SK-N-SH treated with all-trans-retinoic acid at 6 μM for 48 hours (cell line): ENCODE results near the gene CNTN1.

Source experiments
- ATAC-seq: fragments of 200-7000 bp; cut with Tn5 transposase; 3 replicates; pipeline ENCODE4 v1.9.1; 2020; ENCODE audit warnings: mild to moderate bottlenecking, moderate library complexity
- ARNTL ChIP-seq: fragments of 450-650 bp; formaldehyde crosslinking; IDR thresholded peaks from 2 replicates; pipeline ENCODE4 v1.5.0; 2020; ENCODE audit warnings: low read depth, mild to moderate bottlenecking, moderate library complexity, borderline replicate concordance
- BACH2 ChIP-seq: fragments of 250-450 bp; sonication (Bioruptor Pico); IDR thresholded peaks from 2 replicates; pipeline ENCODE4 v1.9.0; 2021; ENCODE audit warnings: mild to moderate bottlenecking, borderline replicate concordance
- CREB5 ChIP-seq: fragments of 250-450 bp; sonication (Bioruptor Pico); IDR thresholded peaks from 2 replicates; pipeline ENCODE4 v1.5.1; 2020; ENCODE audit warnings: low read depth, mild to moderate bottlenecking, moderate library complexity
- CSDC2 ChIP-seq: fragments of 250-450 bp; sonication (Bioruptor Pico); IDR thresholded peaks from 2 replicates; pipeline ENCODE4 v1.5.0; 2020; ENCODE audit warnings: mild to moderate bottlenecking, moderate library complexity
- CSRNP3 ChIP-seq: fragments of 250-450 bp; sonication (Bioruptor Pico); IDR thresholded peaks from 2 replicates; pipeline ENCODE4 v1.5.1; 2021; ENCODE audit warnings: mild to moderate bottlenecking, moderate library complexity
- ESRRG ChIP-seq: fragments of 250-450 bp; sonication (Bioruptor Pico); IDR thresholded peaks from 2 replicates; pipeline ENCODE4 v1.6.1; 2021; ENCODE audit warnings: mild to moderate bottlenecking
- GLIS3 ChIP-seq: fragments of 250-450 bp; sonication (Bioruptor Pico); IDR thresholded peaks from 2 replicates; pipeline ENCODE4 v1.5.0; 2020; ENCODE audit warnings: mild to moderate bottlenecking, moderate library complexity
- ISL1 ChIP-seq: fragments of 250-450 bp; sonication (Bioruptor Pico); IDR thresholded peaks from 2 replicates; pipeline ENCODE4 v2.1.2; 2022; ENCODE audit warnings: mild to moderate bottlenecking, moderate library complexity
- OSR1 ChIP-seq: fragments of 250-450 bp; sonication (Bioruptor Pico); IDR thresholded peaks from 2 replicates; pipeline ENCODE4 v1.8.0; 2022; ENCODE audit warnings: moderate library complexity, mild to moderate bottlenecking, inconsistent platforms
- PPARA ChIP-seq: fragments of 250-450 bp; sonication (Bioruptor Pico); IDR thresholded peaks from 2 replicates; pipeline ENCODE4 v1.5.0; 2020; ENCODE audit warnings: mild to moderate bottlenecking, borderline replicate concordance
- RARB ChIP-seq: fragments of 250-450 bp; sonication (Bioruptor Pico); IDR thresholded peaks from 2 replicates; pipeline ENCODE4 v1.8.0; 2021; ENCODE audit warnings: mild to moderate bottlenecking, moderate library complexity
- TCF4 ChIP-seq: fragments of 250-450 bp; sonication (Bioruptor Pico); IDR thresholded peaks from 2 replicates; pipeline ENCODE4 v1.8.0; 2021; ENCODE audit warnings: mild to moderate bottlenecking, moderate library complexity, borderline replicate concordance
- TOX ChIP-seq: fragments of 250-450 bp; sonication (Bioruptor Pico); IDR thresholded peaks from 2 replicates; pipeline ENCODE4 v1.8.0; 2021; ENCODE audit warnings: mild to moderate bottlenecking, moderate library complexity, borderline replicate concordance
- ZC3H10 ChIP-seq: fragments of 250-450 bp; sonication (Bioruptor Pico); IDR thresholded peaks from 2 replicates; pipeline ENCODE4 v1.5.1; 2021; ENCODE audit warnings: mild to moderate bottlenecking, moderate library complexity
- ZFP30 ChIP-seq: fragments of 450-650 bp; formaldehyde crosslinking; IDR thresholded peaks from 2 replicates; pipeline ENCODE4 v1.5.0; 2022; ENCODE audit warnings: mild to moderate bottlenecking, moderate library complexity
- ZNF565 ChIP-seq: fragments of 450-650 bp; formaldehyde crosslinking; conservative IDR thresholded peaks from 2 replicates; pipeline ENCODE4 v1.5.0; 2020; ENCODE audit warnings: low read depth, mild to moderate bottlenecking, moderate library complexity
- ZNF70 ChIP-seq: fragments of 450-650 bp; formaldehyde crosslinking; IDR thresholded peaks from 2 replicates; pipeline ENCODE4 v1.5.0; 2020; ENCODE audit warnings: mild to moderate bottlenecking, moderate library complexity
- ZNF8 ChIP-seq: fragments of 450-650 bp; formaldehyde crosslinking; IDR thresholded peaks from 2 replicates; pipeline ENCODE4 v1.5.0; 2020; ENCODE audit warnings: mild to moderate bottlenecking, moderate library complexity
- TF ChIP-seq, protein P1 (sequence below): fragments of 250-450 bp; sonication (Bioruptor Pico); IDR thresholded peaks from 2 replicates; pipeline ENCODE4 v1.5.0; 2020; ENCODE audit warnings: mild to moderate bottlenecking, moderate library complexity

The CNTN1 gene

GRCh38 chr12:40832668-40833067, 140.4 kb downstream of the CNTN1 start:
- TF ChIP-seq PPARA (CRISPR knock-in tag) (no peak), ISL1 (CRISPR knock-in tag) (no peak), ZNF565 (CRISPR knock-in tag) (no peak), CSDC2 (CRISPR knock-in tag) (no peak), TOX (CRISPR knock-in tag) (no peak), BACH2 (CRISPR knock-in tag) (no peak), TCF4 (CRISPR knock-in tag) (no peak), ZFP30 (CRISPR knock-in tag) (no peak), RARB (CRISPR knock-in tag) (no peak), CREB5 (no peak), GLIS3 (no peak), ARNTL (CRISPR knock-in tag) (no peak), ESRRG (CRISPR knock-in tag) (no peak), ZNF8 (CRISPR knock-in tag) (no peak), CSRNP3 (CRISPR knock-in tag) (no peak)
- no peak for ATAC-seq

- ATAC-seq = no peak
- TF ChIP-seq ESRRG (CRISPR knock-in tag) = 0 out of 2 replicates have a peak, but pooled peaks have one; percentile 35
- peak; percentile 76; the same call in 1 of the 2 replicates for TF ChIP-seq TCF4 (CRISPR knock-in tag)
- no peak for TF ChIP-seq ZNF70 (CRISPR knock-in tag)
- TF ChIP-seq ISL1 (CRISPR knock-in tag) = peak; percentile 22; the same call in 1 of the 2 replicates
- TF ChIP-seq, protein P1, sequence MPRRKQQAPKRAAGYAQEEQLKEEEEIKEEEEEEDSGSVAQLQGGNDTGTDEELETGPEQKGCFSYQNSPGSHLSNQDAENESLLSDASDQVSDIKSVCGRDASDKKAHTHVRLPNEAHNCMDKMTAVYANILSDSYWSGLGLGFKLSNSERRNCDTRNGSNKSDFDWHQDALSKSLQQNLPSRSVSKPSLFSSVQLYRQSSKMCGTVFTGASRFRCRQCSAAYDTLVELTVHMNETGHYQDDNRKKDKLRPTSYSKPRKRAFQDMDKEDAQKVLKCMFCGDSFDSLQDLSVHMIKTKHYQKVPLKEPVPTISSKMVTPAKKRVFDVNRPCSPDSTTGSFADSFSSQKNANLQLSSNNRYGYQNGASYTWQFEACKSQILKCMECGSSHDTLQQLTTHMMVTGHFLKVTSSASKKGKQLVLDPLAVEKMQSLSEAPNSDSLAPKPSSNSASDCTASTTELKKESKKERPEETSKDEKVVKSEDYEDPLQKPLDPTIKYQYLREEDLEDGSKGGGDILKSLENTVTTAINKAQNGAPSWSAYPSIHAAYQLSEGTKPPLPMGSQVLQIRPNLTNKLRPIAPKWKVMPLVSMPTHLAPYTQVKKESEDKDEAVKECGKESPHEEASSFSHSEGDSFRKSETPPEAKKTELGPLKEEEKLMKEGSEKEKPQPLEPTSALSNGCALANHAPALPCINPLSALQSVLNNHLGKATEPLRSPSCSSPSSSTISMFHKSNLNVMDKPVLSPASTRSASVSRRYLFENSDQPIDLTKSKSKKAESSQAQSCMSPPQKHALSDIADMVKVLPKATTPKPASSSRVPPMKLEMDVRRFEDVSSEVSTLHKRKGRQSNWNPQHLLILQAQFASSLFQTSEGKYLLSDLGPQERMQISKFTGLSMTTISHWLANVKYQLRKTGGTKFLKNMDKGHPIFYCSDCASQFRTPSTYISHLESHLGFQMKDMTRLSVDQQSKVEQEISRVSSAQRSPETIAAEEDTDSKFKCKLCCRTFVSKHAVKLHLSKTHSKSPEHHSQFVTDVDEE (CRISPR knock-in tag) = peak; percentile 53; the same call in 1 of the 2 replicates
- TF ChIP-seq, all 23 proteins: peak for 4
Observed at GRCh38 chr12:40833818-40834217, 141.6 kb downstream of the CNTN1 start.

- TF ChIP-seq PPARA (CRISPR knock-in tag) (no peak), TCF4 (CRISPR knock-in tag) (no peak), ZC3H10 (no peak), RARB (CRISPR knock-in tag) (no peak), CREB5 (no peak), OSR1 (CRISPR knock-in tag) (no peak), ARNTL (CRISPR knock-in tag) (no peak), BACH2 (CRISPR knock-in tag) (no peak), ZNF565 (CRISPR knock-in tag) (no peak), ZNF8 (CRISPR knock-in tag) (no peak), ISL1 (CRISPR knock-in tag) (no peak), CSDC2 (CRISPR knock-in tag) (no peak), GLIS3 (no peak)
- TF ChIP-seq, protein P1 (CRISPR knock-in tag) = no peak
- no peak for ATAC-seq
Observed at GRCh38 chr12:40834321-40834720, 142.1 kb downstream of the CNTN1 start.
